GM19468 (cell line): ENCODE results near the gene TSC22D3.
"Not testable (repeated sequence)": the region's sequence is repeated elsewhere in the genome, so short reads cannot be mapped to it uniquely, and the experiment has no call there.

Experiments used
- ATAC-seq: cut with Tn5 transposase; IDR thresholded peaks from one replicate; pipeline ENCODE4 v1.9.1; 2021; ENCODE audit warnings: mild to moderate bottlenecking, moderate library complexity, moderate number of reproducible peaks; ENCODE audit not compliant: unreplicated experiment; ENCODE audit errors: extremely low read depth

TSC22D3 gene

GRCh38 chrX:107685586-107685985, 90.0 kb downstream of the TSC22D3 start:
- ATAC-seq = not testable (repeated sequence)

GRCh38 chrX:107684956-107685385, 90.6 kb downstream of the TSC22D3 start:
- peak; percentile 80 for ATAC-seq

GRCh38 chrX:107683931-107684330, 91.7 kb downstream of the TSC22D3 start:
- ATAC-seq = no peak

- no peak for ATAC-seq
These were observed 92.3 kb downstream of the TSC22D3 start for GRCh38 chrX:107683124-107683895.

DNA sequence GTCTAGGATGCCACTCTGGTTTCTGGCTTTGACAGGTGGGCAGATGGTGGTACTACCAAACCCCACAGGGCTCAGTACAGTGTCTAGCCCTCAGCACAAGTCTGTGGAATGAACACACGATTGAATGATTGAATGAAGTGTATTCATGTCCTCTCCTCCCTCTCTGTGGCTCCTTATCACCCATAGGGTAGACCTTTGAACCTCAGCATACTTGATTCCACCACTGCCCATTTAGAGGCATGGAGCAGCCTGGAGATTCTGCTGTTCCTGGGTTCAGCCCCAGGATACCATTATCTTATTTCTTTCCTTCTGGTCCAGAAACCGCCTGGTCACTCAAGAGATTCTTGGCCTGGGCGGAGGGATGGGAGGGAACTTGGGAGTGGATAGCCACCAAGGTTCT, 93.3 kb downstream of the TSC22D3 start:
- ATAC-seq = no peak

- ATAC-seq = no peak
These were observed 96.4 kb downstream of the TSC22D3 start for GRCh38 chrX:107678957-107679740.

GRCh38 chrX:107677909-107678308, 97.7 kb downstream of the TSC22D3 start:
- no peak for ATAC-seq

DNA sequence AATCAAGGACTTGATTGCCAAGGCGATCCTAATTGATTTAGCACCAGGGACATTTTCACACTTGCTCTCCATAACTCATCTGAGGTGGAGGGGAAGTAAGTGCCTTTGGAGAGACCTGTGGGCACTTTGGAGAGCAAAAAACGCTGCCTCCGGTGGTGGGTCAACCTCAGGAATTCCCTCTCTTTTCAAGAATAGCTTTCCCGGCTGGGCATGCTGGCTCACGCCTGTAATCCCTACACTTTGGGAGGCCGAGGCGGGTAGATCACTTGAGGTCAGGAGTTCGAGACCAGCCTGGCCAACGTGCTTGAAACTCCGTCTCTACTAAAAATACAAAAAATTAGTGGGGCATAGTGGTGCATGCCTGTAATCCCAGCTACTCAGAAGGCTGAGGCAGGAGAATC, 98.1 kb downstream of the TSC22D3 start:
- ATAC-seq = no peak

- ATAC-seq = no peak
These were observed 98.8 kb downstream of the TSC22D3 start for GRCh38 chrX:107676559-107677378.

DNA sequence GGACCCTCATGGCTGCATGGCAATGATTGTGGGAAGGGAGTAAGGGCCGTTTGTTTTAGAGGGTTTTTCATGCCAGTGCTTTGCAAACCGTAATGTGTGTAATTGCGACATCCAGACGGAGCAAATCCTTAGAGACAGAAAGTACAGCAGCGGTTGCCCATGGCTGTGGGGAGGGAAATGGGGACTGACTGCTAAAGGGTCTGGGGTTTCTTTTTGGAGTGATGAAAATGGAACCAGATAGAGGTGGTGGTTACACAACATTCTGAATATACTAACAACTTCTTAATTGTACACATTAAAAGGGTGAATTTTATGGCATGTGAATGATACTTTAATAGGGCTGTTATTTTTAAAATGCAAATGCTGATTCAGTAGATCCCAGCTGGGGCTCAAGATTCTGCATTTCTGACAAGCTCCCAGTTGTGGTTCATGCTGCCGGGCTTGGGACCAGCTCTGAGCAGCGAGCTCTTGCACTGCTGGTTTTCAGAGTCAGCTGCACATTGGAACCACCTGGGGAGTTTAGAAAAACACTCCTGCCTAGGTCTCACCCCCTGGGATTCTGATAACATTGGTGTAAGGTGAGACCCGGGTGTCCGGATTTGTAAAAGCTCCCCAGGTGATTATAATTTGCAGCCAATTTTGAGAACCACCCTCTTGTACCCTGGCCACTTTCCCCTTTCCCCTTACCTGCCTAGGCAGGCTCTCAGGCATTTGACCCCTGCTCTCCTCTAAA, 99.6 kb downstream of the TSC22D3 start:
- no peak for ATAC-seq

GRCh38 chrX:107675365-107675654, 100.3 kb downstream of the TSC22D3 start:
- no peak for ATAC-seq

GRCh38 chrX:107674480-107675364, 100.9 kb downstream of the TSC22D3 start:
- no peak for ATAC-seq

GRCh38 chrX:107673933-107674479, 101.6 kb downstream of the TSC22D3 start:
- ATAC-seq = peak; percentile 96

GRCh38 chrX:107673431-107673830, 102.2 kb downstream of the TSC22D3 start:
- no peak for ATAC-seq

DNA sequence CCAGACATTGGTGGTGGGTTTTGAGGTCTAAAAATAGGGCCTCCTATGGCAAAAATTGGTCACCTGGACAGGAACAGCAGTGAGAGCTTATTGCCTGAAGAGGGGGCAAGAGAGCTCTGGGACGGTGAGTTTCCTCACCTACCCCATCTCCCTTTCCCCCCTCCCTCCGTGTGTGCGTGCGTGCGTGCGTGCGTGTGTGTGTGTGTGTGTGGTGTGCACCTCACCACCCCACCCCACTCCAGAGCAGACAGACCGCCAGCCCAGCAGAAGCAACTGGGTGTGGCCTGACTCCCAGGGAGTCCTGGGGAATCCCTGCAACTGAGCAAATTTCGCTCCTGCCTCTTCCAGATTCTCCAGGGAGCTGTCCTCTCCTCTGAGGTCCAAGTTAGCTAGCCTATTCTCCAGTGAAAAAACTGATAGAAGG, 102.6 kb downstream of the TSC22D3 start:
- no peak for ATAC-seq

DNA sequence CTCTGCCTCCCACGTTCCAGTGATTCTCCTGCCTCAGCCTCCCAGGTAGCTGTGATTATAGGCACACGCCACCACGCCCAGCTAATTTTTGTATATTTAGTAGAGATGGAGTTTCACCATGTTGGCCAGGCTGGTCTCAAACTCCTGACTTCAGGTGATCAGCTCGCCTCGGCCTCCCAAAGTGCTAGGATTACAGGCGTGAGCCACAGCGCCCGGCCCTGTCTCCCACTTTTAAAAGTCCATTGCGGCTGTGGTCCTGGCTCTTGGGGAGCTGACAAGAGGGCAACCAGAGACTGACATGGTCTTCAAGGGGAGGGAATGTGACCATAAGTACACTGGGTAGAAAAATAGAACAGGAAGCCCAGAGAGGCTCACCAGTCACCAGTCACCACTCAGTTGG, 104.3 kb downstream of the TSC22D3 start:
- ATAC-seq = not testable (repeated sequence)

- no peak for ATAC-seq
These were observed 105.5 kb downstream of the TSC22D3 start for GRCh38 chrX:107669885-107670628.

- ATAC-seq = no peak
These were observed 106.3 kb downstream of the TSC22D3 start for GRCh38 chrX:107669261-107669660.
